ENCODE measurements around the gene AKR1B1.

- TF ChIP-seq, protein P1, sequence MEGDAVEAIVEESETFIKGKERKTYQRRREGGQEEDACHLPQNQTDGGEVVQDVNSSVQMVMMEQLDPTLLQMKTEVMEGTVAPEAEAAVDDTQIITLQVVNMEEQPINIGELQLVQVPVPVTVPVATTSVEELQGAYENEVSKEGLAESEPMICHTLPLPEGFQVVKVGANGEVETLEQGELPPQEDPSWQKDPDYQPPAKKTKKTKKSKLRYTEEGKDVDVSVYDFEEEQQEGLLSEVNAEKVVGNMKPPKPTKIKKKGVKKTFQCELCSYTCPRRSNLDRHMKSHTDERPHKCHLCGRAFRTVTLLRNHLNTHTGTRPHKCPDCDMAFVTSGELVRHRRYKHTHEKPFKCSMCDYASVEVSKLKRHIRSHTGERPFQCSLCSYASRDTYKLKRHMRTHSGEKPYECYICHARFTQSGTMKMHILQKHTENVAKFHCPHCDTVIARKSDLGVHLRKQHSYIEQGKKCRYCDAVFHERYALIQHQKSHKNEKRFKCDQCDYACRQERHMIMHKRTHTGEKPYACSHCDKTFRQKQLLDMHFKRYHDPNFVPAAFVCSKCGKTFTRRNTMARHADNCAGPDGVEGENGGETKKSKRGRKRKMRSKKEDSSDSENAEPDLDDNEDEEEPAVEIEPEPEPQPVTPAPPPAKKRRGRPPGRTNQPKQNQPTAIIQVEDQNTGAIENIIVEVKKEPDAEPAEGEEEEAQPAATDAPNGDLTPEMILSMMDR (IDR thresholded peaks at IDR 0.05): no peak
- no peak for TF ChIP-seq POLR2A (IDR thresholded peaks at IDR 0.05)
These were observed 64.8 kb downstream of the AKR1B1 start for GRCh38 chr7:134394056-134394455.

All from body of pancreas (tissue), 4 donors.